Measurements from ENCODE around the gene GNG13.
"Not testable (repeated sequence)": the region's sequence is repeated elsewhere in the genome, so short reads cannot be mapped to it uniquely, and the experiment has no call there.

GNG13 gene

GRCh38 chr16:760545-761343 lies 39.8 kb downstream of the GNG13 start, which contains the start of gene MSLN:
Gene MSLN (plus strand): TSS chr16:760734. CDS start chr16:762681, 1,947 bp downstream.
- DNase-seq (ENCODE audit: low read depth in 2 of 2) = peak in 1 of 2 donors; percentile 22
- TF ChIP-seq CTCF (IDR thresholded peaks at IDR 0.05; ENCODE audit: low read depth, low read length) = no peak
- no peak within 1 kb of the TSS for H3K4me3 ChIP-seq (replicated peaks in 1 of 2; ENCODE audit: low read depth in 2 of 2, low read length in 2 of 2)

GRCh38 chr16:760065-760464 lies 40.5 kb downstream of the GNG13 start:
- no peak overlapping the region for H3K4me3 ChIP-seq (replicated peaks in 1 of 2; ENCODE audit: low read depth in 2 of 2, low read length in 2 of 2)
- no peak for TF ChIP-seq CTCF (IDR thresholded peaks at IDR 0.05; ENCODE audit: low read depth, low read length)
- DNase-seq (ENCODE audit: low read depth in 2 of 2) = no peak

GRCh38 chr16:759110-759910 lies 41.2 kb downstream of the GNG13 start:
- TF ChIP-seq CTCF (IDR thresholded peaks at IDR 0.05; ENCODE audit: low read depth, low read length) = no peak
- no peak overlapping the region for H3K4me3 ChIP-seq (replicated peaks in 1 of 2; ENCODE audit: low read depth in 2 of 2, low read length in 2 of 2)
- DNase-seq (ENCODE audit: low read depth in 2 of 2) = no peak

GRCh38 chr16:756428-756827 lies 44.1 kb downstream of the GNG13 start:
- DNase-seq (ENCODE audit: low read depth in 2 of 2) = no peak
- no peak for TF ChIP-seq CTCF (IDR thresholded peaks at IDR 0.05; ENCODE audit: low read depth, low read length)
- H3K4me3 ChIP-seq (replicated peaks in 1 of 2; ENCODE audit: low read depth in 2 of 2, low read length in 2 of 2) = no peak overlapping the region

GRCh38 chr16:754656-755055 lies 45.9 kb downstream of the GNG13 start:
- no peak for DNase-seq (ENCODE audit: low read depth in 2 of 2)
- no peak overlapping the region for H3K4me3 ChIP-seq (replicated peaks in 1 of 2; ENCODE audit: low read depth in 2 of 2, low read length in 2 of 2)
- no peak for TF ChIP-seq CTCF (IDR thresholded peaks at IDR 0.05; ENCODE audit: low read depth, low read length)

GRCh38 chr16:754121-754607 lies 46.4 kb downstream of the GNG13 start:
- H3K4me3 ChIP-seq (replicated peaks in 1 of 2; ENCODE audit: low read depth in 2 of 2, low read length in 2 of 2); DNase-seq (ENCODE audit: low read depth in 2 of 2): not testable (repeated sequence)

- H3K4me3 ChIP-seq (replicated peaks in 1 of 2; ENCODE audit: low read depth in 2 of 2, low read length in 2 of 2) = no peak overlapping the region
- TF ChIP-seq CTCF (IDR thresholded peaks at IDR 0.05; ENCODE audit: low read depth, low read length) = no peak
- no peak for DNase-seq (ENCODE audit: low read depth in 2 of 2)
Observed at GRCh38 chr16:752007-752312, 48.6 kb downstream of the GNG13 start.
